ENCODE measurements around the gene RXRA.

DNA sequence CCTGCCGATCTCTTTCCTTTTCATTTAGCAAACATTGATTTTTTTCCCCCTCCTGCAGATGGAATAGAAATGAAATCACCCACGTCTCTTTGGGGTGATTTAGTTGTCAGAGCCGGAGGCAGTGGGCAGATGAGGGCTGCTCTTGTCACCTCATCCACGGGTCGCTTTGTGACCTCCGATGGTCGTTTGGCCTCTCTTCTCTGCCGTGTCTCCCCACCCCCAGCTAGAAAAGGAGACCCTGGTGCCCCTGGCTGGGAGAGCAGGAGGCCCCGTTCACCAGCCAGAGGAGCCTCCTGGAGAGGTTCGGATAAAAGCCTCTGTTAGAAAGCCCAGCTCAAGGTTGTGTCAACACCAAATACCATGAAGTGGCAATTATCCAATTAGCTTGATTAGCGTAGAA is 21.6 kb upstream of the RXRA start:
- TF ChIP-seq, protein P1, sequence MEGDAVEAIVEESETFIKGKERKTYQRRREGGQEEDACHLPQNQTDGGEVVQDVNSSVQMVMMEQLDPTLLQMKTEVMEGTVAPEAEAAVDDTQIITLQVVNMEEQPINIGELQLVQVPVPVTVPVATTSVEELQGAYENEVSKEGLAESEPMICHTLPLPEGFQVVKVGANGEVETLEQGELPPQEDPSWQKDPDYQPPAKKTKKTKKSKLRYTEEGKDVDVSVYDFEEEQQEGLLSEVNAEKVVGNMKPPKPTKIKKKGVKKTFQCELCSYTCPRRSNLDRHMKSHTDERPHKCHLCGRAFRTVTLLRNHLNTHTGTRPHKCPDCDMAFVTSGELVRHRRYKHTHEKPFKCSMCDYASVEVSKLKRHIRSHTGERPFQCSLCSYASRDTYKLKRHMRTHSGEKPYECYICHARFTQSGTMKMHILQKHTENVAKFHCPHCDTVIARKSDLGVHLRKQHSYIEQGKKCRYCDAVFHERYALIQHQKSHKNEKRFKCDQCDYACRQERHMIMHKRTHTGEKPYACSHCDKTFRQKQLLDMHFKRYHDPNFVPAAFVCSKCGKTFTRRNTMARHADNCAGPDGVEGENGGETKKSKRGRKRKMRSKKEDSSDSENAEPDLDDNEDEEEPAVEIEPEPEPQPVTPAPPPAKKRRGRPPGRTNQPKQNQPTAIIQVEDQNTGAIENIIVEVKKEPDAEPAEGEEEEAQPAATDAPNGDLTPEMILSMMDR (IDR thresholded peaks at IDR 0.05; ENCODE audit: insufficient read depth, low read length, poor library complexity, severe bottlenecking), result no peak
- TF ChIP-seq EZH2phosphoT487 (conservative IDR thresholded peaks at IDR 0.05; ENCODE audit: low read length), result no peak

All from SU-DHL-6 (cell line).